Measurements from ENCODE around the gene TM7SF2. TPM values are rescaled to one million over a fixed set of nuclear protein-coding genes. Genes with fewer than 3 reads are reported as not detected.
A peak's percentile ranks its signal among the peaks of the same experiment; 100 is the strongest.

Gene TM7SF2
- total RNA-seq, 2 experiments from 2014 or later = 12.4 to 17.5 TPM

- TF ChIP-seq CTCF (IDR thresholded peaks at IDR 0.05) = peak; percentile 94
- DNase-seq (peak; percentile 79), ATAC-seq (peak; percentile 48)
- Mint-ChIP-seq H3K9me3 (no peaks in the 10 kb centered on the region), H3K4me1 (ENCODE audit: low read depth) (peaks cover 43% of the 10 kb centered on the region), H3K27me3 (no peaks in the 10 kb centered on the region), H3K36me3 (ENCODE audit: low read depth) (peaks cover 24% of the 10 kb centered on the region), H3K4me3 (peak overlapping the region; percentile 86), H3K27ac (peak overlapping the region; percentile 84)
- ChIA-PET POLR2A (interaction anchor here (0.5 to 16.2 kb wide), 12 partner anchors 9 to 140 kb away, joined by 3 to 294 read pairs (median 4); partner anchors contain the start of genes ARL2, CDCA5, FAU and MRPL49), CTCF (interaction anchor here (0.6 to 7.6 kb wide), 15 partner anchors 8 to 384 kb away, joined by 3 to 115 read pairs (median 4); partner anchors contain the start of genes ARL2, CAPN1, CDC42EP2 and FAU)
- intact Hi-C loops (cut with micrococcal nuclease) = loop anchor here (10.0 kb wide), 1 partner anchor 98 kb away; the partner anchor contains the start of gene ARL2
These were observed 1.1 kb downstream of the TM7SF2 start for GRCh38 chr11:65112546-65113360.

DNA sequence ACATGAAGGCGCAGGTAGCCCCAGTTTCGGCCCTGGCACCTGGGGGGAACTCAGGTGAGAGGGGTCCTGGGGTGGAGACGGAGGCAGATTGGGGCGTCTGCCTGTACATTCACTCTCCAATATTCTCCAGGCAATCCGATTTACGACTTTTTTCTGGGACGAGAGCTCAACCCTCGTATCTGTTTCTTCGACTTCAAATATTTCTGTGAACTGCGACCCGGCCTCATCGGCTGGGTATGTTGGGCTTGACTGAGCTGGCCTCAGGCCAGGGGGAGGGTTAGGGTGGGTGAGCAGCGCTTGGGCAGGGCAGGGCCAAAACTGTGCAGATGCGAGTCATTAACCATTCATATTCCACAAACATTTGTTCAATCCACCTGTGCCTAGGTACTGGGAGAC lies 1.7 kb downstream of the TM7SF2 start:
- POLR2A ChIA-PET = interaction anchor here (0.5 to 16.2 kb wide), 13 partner anchors 8 to 139 kb away, joined by 3 to 294 read pairs (median 4); partner anchors contain the start of genes ARL2, CDCA5, FAU and MRPL49
- CTCF ChIA-PET = interaction anchor here (0.6 to 7.6 kb wide), 12 partner anchors 8 to 384 kb away, joined by 3 to 115 read pairs (median 11); partner anchors contain the start of genes ARL2, CAPN1, CDC42EP2 and FAU
- Mint-ChIP-seq H3K27ac (peak overlapping the region; percentile 84), H3K4me3 (peak overlapping the region; percentile 86), H3K4me1 (ENCODE audit: low read depth) (peaks cover 45% of the 10 kb centered on the region), H3K36me3 (ENCODE audit: low read depth) (peaks cover 27% of the 10 kb centered on the region), H3K27me3 (no peaks in the 10 kb centered on the region), H3K9me3 (no peaks in the 10 kb centered on the region)
- ATAC-seq (no peak), DNase-seq (no peak)
- intact Hi-C loops (cut with micrococcal nuclease) = loop anchor here (10.0 kb wide), 1 partner anchor 99 kb away; the partner anchor contains the start of gene ARL2
- TF ChIP-seq CTCF (IDR thresholded peaks at IDR 0.05) = no peak

DNA sequence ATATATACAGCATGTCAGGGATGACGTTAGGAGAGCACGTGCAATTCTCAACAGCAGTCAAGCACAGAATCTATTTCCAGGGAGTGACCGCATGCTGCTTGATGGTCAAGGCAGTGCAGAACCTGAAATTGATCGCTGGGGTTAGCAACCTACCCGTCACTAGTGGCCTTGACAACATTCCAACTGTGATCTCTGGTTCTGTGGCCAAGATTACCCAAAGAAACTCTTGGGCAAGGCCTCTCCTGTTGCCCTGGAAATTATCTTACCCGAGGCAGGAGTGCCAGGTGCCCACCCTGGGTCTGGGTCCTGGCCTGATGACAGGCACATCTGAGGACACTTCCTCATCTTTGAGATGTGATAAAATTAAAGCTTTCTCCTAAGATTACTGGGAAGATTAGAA lies 2.2 kb downstream of the TM7SF2 start:
- Mint-ChIP-seq H3K9me3 (no peaks in the 10 kb centered on the region), H3K4me1 (ENCODE audit: low read depth) (peaks cover 50% of the 10 kb centered on the region), H3K4me3 (peak overlapping the region; percentile 86), H3K27ac (peak overlapping the region; percentile 5), H3K36me3 (ENCODE audit: low read depth) (peaks cover 32% of the 10 kb centered on the region), H3K27me3 (no peaks in the 10 kb centered on the region)
- no peak for TF ChIP-seq CTCF (IDR thresholded peaks at IDR 0.05)
- ATAC-seq = no peak
- no peak for DNase-seq
- POLR2A ChIA-PET = interaction anchor here (0.6 to 16.2 kb wide), 9 partner anchors 8 to 303 kb away, joined by 3 to 294 read pairs (median 4); partner anchors contain the start of genes ARL2, FAU, MRPL49 and SAC3D1
- intact Hi-C loops (cut with micrococcal nuclease) = loop anchor here (10.0 kb wide), 1 partner anchor 99 kb away; the partner anchor contains the start of gene ARL2
- CTCF ChIA-PET = interaction anchor here (1.0 to 7.6 kb wide), 6 partner anchors 8 to 250 kb away, joined by 3 to 115 read pairs (median 30); partner anchors contain the start of genes ARL2, FAU, MRPL49 and SYVN1

DNA sequence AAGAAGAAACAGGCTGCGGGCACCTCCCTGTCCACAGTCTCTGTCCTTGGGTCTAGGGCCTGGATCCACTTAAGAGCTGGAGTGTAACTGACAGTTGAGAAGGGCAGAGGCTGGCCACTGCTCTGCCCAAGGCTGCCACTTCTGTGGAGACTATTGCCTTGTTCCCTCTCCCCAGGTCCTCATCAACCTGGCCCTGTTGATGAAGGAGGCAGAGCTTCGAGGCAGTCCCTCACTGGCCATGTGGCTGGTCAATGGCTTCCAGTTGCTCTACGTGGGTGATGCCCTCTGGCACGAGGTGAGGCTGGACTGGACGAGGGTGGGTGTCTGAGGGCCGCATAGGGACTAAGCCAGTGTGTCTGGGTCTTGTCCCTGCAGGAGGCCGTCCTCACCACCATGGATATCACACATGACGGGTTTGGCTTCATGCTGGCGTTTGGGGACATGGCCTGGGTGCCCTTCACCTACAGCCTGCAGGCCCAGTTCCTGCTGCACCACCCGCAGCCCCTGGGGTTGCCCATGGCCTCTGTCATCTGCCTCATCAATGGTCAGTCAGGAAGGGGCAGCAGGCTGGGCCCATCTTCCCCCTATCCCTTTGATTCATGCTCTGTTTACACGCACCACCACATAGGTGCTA lies 3.0 kb downstream of the TM7SF2 start:
- peaks cover 35% of the 10 kb centered on the region for H3K36me3 Mint-ChIP-seq (ENCODE audit: low read depth)
- CTCF ChIA-PET = interaction anchor here (0.7 to 7.6 kb wide), 3 partner anchors 15 to 384 kb away, joined by 3 to 115 read pairs (median 45); partner anchors contain the start of genes ARL2, MALAT1 and VPS51
- TF ChIP-seq CTCF (IDR thresholded peaks at IDR 0.05) = no peak
- H3K27me3 Mint-ChIP-seq = no peaks in the 10 kb centered on the region
- no peak overlapping the region for H3K27ac Mint-ChIP-seq
- intact Hi-C loops (cut with micrococcal nuclease) = loop anchor here (10.0 kb wide), 1 partner anchor 100 kb away; the partner anchor contains the start of gene ARL2
- H3K4me3 Mint-ChIP-seq = no peak overlapping the region
- no peaks in the 10 kb centered on the region for H3K9me3 Mint-ChIP-seq
- ATAC-seq (no peak), DNase-seq (no peak)
- POLR2A ChIA-PET = interaction anchor here (0.7 to 16.2 kb wide), 6 partner anchors 19 to 304 kb away, joined by 3 to 294 read pairs (median 5); partner anchors contain the start of genes SYVN1 and VPS51
- H3K4me1 Mint-ChIP-seq (ENCODE audit: low read depth) = peaks cover 53% of the 10 kb centered on the region

All from activated CD8-positive, alpha-beta T cell treated with anti-CD3 and anti-CD28 coated beads for 36 hours (primary cell).